ENCODE measurements around the gene SULF2.

The SULF2 gene

DNA sequence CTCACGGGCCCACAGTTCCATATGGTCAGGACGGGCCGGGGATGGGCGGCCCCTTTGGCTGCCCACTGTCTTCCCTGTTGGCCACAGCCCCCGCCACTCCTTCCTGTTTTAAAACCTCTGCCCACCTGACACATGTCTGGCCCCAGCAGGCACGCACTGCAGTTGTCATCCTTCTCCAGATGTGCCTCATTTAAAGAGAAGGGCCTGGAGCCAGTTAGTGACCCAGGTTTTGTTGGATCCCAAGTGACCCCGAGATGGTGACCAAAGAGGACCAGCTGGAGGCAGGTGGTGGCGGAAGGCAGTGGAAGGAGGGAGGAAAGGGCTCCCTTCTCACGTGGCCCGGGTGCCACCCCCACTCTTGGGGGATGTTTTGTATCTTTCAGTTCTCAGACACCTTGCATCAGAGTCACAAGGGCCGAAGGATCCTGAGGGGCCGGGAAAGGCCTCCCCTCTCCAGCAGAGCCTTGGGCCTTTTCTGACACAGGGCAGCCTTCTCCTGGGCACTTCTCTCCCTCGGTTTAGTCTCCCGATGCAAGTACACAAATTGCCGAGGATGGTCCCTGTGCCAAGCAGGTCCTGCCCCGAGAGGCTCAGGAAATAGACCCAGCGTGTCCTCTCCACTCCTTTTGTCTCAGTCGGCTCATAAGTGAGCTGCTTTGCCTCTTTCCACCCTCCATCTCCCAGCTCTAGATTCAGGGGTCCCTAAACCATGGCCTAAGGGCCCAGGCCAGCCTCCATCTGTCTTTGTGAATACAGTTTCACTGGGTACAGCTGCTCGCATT lies 117.6 kb downstream of the SULF2 start:
- DNase-seq, result no peak

GRCh38 chr20:47667086-47667485 lies 118.2 kb downstream of the SULF2 start:
- no peak for DNase-seq

DNA sequence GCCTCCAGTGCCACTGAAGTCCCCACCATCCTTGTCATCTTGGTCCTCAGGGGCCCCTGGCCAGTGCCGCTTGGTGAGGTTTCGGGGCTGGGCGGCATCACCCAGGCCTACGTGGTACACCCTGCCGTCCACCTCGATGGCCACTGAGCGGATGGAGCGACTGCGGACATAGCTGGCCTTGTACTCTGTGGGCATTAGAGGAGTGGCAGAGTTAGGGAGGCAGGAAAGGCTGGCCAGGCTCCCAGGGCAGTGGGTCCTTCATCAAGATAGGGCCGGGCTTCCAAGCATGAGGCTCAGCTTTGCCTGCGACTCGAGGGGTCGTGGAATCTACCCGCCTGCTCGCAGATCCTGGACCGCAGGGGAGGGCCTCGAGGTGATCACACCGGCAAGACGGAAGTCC lies 119.0 kb downstream of the SULF2 start:
- no peak for DNase-seq

GRCh38 chr20:47665221-47665991 lies 119.9 kb downstream of the SULF2 start:
- DNase-seq, result no peak

- no peak for DNase-seq
These were observed 120.5 kb downstream of the SULF2 start for GRCh38 chr20:47664744-47665143.

DNA sequence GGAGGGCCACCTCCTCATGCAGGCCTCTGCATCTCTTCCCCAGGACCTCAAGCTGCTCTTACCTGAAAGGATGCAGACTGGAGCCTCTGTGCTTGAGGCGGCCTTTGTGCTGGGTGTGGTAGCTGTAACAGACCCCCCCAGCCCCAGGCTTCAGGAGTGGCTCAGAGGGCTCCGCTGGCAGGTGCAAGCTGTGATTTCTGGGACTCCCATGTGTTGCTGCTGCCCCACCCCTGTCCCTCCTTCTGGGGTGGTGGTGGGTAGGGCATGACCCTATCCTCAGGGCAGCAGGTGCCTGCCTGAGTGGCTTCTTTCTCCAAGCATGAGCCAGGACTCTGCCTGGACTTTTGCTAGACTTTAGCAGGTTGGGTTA lies 121.2 kb downstream of the SULF2 start:
- no peak for DNase-seq

DNA sequence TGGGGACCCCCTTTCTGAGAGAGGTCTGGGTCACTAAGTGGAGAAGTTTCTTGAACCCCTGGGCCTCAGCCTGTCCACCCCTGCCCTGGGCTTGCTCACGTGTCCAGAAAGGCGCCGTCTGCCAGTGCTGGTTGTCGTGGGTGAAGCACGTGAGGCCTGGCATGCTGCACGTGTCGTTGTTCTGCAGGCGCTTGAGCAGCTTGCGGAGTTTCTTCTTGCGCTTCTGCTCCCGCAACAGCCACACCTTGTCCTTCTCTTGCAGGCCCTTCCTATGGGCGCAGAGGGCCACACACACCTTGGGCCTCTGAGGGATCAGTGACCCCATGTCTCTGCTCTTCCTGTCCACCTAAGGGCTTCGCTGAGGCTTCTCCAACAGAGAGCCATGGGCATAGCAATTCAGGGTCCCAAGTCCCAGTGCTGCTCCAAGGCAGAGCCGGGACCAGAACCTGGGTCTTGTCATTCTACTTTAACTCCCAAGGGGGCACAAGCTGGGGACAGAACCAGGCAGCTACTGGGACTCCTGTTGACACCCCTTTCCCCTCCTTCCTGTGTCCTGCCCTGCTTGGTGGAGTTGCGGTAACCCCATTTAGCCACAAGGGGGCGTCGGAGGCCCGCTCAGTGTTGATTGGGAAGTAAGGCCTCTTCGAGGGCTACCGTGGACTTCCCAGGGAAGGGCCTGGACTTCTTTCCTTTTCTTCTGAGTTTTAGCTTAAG lies 121.8 kb downstream of the SULF2 start:
- DNase-seq, result peak; percentile 36 to 63 (median 56)

- DNase-seq, result no peak
These were observed 122.6 kb downstream of the SULF2 start for GRCh38 chr20:47662483-47663353.

DNA sequence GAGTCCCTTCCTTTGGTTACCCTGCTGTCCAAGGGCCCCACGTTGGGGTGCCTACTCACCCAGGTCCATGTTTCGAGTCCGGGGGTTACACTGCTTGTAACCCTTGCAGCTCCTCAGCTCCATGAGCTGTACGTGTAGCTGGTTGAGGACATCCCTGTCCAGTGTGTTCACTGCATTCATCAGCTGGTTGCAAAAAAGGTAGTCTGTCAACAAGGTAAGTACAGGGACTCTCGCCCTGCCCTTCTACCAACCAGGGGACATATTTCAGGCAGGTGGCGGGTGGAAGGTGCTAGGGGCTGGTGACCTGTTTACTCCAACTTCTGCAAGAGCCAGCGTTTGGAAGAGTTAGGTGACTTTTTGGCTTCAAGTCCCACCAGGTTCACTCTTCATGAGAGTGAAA lies 123.6 kb downstream of the SULF2 start:
- no peak for DNase-seq

- no peak for DNase-seq
These were observed 124.1 kb downstream of the SULF2 start for GRCh38 chr20:47660983-47661700.

DNA sequence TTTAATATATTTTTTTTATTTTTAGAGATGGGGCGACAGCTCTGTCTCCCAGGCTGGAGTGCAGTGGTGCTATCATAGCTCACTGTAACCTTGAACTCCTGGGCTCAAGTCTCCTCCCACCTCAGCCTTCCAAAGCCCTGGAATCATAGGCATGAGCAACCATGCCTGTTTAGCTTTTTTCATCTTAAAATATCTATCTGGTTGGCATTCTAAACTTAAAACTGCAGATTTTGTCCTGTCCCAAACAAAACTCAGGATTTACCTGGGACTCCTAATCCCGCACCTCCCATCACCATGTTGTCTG lies 124.7 kb downstream of the SULF2 start:
- no peak for DNase-seq

- DNase-seq, result no peak
These were observed 125.2 kb downstream of the SULF2 start for GRCh38 chr20:47659904-47660601.

- no peak for DNase-seq
These were observed 129.0 kb downstream of the SULF2 start for GRCh38 chr20:47656318-47656717.

DNA sequence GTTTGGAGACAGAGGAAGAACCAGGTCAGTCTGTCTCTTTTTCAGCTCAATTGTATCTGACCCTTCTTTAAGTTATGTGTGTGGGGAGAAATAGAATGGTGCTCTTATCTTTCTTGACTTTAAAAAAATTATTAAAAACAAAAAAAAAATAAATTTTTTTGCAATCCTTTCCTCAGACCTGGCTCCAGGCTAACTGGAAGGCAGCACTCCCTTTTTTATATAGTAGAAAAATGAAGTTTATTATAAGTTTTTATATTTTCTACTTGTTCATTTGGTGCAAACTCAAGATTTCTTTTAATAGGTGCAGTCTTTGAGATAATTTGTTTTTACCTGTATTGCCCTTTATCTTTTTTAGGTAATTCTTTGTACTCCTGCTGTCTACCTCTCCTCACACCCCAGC lies 129.6 kb downstream of the SULF2 start:
- no peak for DNase-seq

DNA sequence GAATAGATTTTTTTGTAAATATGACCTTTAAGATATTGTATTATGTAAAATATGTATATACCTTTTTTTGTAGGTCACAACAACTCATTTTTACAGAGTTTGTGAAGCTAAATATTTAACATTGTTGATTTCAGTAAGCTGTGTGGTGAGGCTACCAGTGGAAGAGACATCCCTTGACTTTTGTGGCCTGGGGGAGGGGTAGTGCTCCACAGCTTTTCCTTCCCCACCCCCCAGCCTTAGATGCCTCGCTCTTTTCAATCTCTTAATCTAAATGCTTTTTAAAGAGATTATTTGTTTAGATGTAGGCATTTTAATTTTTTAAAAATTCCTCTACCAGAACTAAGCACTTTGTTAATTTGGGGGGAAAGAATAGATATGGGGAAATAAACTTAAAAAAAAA lies 130.9 kb downstream of the SULF2 start:
- DNase-seq, result no peak

GRCh38 chr20:47653869-47654268 lies 131.4 kb downstream of the SULF2 start:
- no peak for DNase-seq

DNA sequence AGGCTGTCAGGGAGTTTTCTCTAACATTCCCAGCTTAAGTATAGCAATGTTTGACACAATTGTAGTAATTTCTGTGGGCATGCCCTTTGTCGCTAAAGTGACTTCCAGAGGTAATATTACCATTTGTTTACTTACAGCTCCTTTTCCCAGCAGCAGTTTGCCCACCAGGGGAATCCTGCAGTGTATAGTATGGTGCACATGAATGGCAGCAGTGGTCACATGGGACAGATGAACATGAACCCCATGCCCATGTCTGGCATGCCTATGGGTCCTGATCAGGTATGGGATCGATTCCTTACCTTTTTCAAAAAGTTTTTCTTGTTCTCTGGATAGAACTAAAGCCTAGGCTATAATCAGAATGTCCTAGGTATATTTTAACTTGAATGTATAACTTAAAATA lies 132.5 kb downstream of the SULF2 start:
- DNase-seq, result no peak

DNA sequence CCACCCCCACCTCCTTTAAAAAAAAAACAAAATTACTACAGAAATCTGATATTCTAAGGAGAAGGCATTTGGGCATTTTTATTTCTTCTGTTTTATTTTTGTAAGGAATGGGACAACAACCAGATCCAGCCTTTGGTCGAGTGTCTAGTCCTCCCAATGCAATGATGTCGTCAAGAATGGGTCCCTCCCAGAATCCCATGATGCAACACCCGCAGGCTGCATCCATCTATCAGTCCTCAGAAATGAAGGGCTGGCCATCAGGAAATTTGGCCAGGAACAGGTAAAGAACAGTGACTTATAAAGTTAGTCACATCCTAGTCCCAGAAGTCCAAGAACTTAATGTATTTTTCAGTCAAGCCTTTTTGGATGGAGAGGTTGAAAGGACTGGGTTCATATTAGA lies 133.0 kb downstream of the SULF2 start:
- no peak for DNase-seq

DNA sequence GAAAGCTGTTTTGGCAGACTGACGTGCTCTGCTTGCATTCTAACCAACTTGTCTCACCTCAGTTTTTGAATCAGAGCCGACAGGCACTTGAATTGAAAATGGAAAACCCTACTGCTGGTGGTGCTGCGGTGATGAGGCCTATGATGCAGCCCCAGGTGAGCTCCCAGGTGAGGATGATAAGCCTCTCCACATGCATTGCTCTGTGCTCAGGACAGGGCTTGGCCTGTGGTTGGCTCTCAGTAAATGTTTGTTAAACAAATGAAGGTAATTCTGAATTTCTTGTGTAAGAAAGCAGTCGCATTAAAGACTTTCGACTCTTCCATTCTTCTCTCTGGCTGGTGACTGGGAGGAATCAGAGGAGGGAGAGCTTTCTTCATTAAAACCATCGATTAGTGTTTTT lies 136.3 kb downstream of the SULF2 start:
- no peak for DNase-seq

DNA sequence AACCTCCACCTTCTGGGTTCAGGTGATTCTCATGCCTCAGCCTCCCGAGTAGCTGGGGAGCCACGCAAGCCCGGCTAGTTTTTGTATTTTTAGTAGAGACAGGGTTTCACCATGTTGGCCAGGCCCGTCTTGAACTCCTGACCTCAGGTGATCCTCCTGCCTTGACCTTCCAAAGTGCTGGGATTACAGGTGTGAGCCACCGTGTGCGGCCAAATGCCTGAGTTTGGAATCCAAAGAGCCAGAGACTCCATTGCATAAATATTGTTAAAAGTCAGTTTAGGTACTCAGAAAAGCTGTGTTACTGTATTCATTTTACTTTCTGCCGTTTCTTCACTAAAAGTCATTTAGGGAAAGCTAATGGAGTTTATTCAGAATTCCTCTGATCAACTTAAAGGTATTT lies 137.3 kb downstream of the SULF2 start:
- DNase-seq, result no peak

DNA sequence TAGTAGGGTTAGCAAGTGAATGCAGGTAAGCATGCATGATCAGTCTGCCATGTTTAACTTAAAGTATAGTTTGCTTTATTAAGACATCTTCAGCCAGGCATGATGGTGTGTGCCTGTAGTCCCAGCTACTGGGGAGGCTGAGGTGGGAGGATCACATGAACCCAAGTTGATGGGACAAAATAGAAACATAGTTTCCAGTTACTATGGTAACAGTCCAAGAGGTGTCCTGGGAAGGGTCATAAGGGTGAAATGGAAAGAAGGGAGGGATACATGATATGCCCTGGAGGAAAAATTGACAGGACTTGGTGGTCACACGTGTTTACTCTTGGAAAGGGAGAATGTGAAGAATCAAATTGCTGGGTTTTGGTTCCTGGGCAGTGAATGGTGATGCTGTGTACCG lies 139.6 kb downstream of the SULF2 start:
- no peak for DNase-seq

GRCh38 chr20:47642624-47643023 lies 142.7 kb downstream of the SULF2 start:
- DNase-seq, result no peak

Measured in T-helper 2 cell (primary cell).